ENCODE results near the gene FBXO15.

DNA sequence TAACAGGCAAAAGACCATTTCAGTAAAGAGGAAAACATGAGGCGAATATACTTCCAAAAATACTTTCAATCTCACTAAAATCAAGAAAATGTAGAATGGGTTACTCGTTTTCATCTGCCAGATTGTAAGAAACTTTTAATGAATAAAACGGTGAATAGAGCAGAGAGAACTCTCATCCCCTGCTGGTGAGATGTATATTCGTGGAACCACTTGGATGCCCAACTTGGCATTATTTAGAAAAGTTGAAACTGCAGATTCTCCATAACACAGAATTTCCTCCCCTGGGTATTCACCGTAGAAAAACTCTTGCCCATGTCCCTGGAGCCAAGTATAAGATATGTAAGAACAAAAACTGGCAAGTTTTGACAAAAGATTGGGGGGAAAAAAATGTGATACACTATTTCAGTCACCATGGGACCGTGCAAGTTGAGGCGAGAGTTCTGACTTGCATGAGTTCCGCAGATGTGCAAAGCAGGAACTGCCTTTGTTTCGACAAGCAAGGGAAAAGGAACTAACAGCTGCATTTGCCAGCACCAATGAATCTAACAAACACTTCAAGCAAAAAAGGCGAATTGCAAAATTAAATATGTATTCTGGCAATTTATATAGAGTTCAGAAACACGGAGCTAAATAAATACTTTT is 15.5 kb upstream of the FBXO15 start:
- TF ChIP-seq, protein P1, sequence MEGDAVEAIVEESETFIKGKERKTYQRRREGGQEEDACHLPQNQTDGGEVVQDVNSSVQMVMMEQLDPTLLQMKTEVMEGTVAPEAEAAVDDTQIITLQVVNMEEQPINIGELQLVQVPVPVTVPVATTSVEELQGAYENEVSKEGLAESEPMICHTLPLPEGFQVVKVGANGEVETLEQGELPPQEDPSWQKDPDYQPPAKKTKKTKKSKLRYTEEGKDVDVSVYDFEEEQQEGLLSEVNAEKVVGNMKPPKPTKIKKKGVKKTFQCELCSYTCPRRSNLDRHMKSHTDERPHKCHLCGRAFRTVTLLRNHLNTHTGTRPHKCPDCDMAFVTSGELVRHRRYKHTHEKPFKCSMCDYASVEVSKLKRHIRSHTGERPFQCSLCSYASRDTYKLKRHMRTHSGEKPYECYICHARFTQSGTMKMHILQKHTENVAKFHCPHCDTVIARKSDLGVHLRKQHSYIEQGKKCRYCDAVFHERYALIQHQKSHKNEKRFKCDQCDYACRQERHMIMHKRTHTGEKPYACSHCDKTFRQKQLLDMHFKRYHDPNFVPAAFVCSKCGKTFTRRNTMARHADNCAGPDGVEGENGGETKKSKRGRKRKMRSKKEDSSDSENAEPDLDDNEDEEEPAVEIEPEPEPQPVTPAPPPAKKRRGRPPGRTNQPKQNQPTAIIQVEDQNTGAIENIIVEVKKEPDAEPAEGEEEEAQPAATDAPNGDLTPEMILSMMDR (IDR thresholded peaks at IDR 0.05; ENCODE audit: insufficient read depth, low read depth, low read length): no peak
- no peak for TF ChIP-seq EZH2 (IDR thresholded peaks at IDR 0.05; ENCODE audit: insufficient read depth, low read length)

Measured in astrocyte (in vitro differentiated cells and primary cell).